ENCODE results near the gene MMEL1. TPM values are rescaled to one million over a fixed set of nuclear protein-coding genes. Genes with fewer than 3 reads are reported as not detected.

The MMEL1 gene
- polyA plus RNA-seq, 1 of the 3 experiments (the other 2 are of a cell fraction), result 0.16 TPM

- DNase-seq, result peak; percentile 18
- Histone ChIP-seq H4K20me1 (ENCODE audit: insufficient read depth) (no peaks in the 10 kb centered on the region), H3K4me3 (ENCODE audit: low read depth in 2 of 2, low read length in 1 of 2) (no peak overlapping the region), H3K9ac (no peak overlapping the region), H3K4me1 (ENCODE audit: control insufficient read depth in 1 of 2, insufficient read depth in 2 of 2, low read depth in 1 of 2, low read length in 1 of 2) (peaks cover 0 to 11% of the 10 kb centered on the region in 2 experiments; a peak in 2 of 4 replicates), H3F3A (replicated peaks; ENCODE audit: insufficient read depth) (no peaks in the 10 kb centered on the region), H3K27ac (ENCODE audit: low read depth in 2 of 2, low read length in 1 of 2) (no peak overlapping the region), H2AFZ (ENCODE audit: low read depth) (no peak overlapping the region), H3K9me3 (no peaks in the 10 kb centered on the region), H3K9me2 (no peaks in the 10 kb centered on the region), H3K27me3 (ENCODE audit: insufficient read depth) (no peaks in the 10 kb centered on the region), H3K79me2 (ENCODE audit: insufficient read depth) (no peaks in the 10 kb centered on the region), H3K36me3 (replicated peaks in 1 of 2; ENCODE audit: control insufficient read depth in 1 of 2, insufficient read depth in 2 of 2, low read length in 1 of 2) (no peaks in the 10 kb centered on the region), H3K4me2 (no peak overlapping the region)
- ChIA-PET CTCF (no interaction called here), POLR2A (no interaction called here)
- 83% methylated on average over 10 of the region's 31 CpGs for WGBS (ENCODE audit: low lambda C conversion rate)
- no peak for TF ChIP-seq YY1 (IDR thresholded peaks at IDR 0.05; ENCODE audit: low read depth)
Measured at GRCh38 chr1:2595812-2596529, 36.8 kb downstream of the MMEL1 start.

DNA sequence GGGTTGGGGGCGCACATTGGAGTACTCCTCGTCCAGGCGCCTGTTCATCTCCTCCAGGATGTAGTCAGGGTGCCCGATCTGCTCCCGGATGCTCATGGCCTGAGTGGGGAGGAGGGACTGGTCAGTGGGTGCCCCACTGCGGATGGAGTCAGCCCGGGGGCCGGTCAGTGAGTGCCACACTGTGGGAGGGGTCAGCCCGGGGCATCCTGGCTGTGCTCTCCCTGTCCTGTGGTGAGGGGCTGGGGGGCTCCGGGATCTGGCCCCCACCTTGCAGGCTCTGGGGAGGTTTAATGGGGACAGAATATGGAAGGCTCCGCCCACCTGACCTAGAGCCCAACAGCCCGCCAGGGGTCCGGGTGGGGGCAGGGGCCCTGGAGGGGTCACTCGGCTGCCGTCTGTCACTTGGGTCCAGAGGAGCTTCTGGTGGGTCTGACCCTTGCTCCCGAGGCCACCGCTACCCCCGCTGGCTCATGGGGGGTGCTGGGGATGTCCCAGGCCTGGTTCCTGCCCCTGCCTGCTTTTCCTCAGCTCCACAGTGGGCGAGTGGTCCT lies 37.5 kb downstream of the MMEL1 start:
- POLR2A ChIA-PET, result no interaction called here
- no peaks in the 10 kb centered on the region for H3K9me2 ChIP-seq
- H3F3A ChIP-seq (replicated peaks; ENCODE audit: insufficient read depth), result no peaks in the 10 kb centered on the region
- H3K79me2 ChIP-seq (ENCODE audit: insufficient read depth), result no peaks in the 10 kb centered on the region
- H3K4me3 ChIP-seq (ENCODE audit: low read depth in 2 of 2, low read length in 1 of 2), result no peak overlapping the region
- CTCF ChIA-PET, result no interaction called here
- WGBS (ENCODE audit: low lambda C conversion rate), result 48% methylated on average over 5 of the region's 19 CpGs
- TF ChIP-seq FOXM1 (IDR thresholded peaks at IDR 0.05; ENCODE audit: low read depth) (no peak), EZH2phosphoT487 (IDR thresholded peaks at IDR 0.05; ENCODE audit: borderline replicate concordance, low read depth) (no peak), RAD21 (IDR thresholded peaks at IDR 0.05; ENCODE audit: low read length) (no peak), SMC3 (IDR thresholded peaks at IDR 0.05; ENCODE audit: low read depth, low read length) (no peak), TCF12 (IDR thresholded peaks at IDR 0.05) (no peak), GABPA (IDR thresholded peaks at IDR 0.05; ENCODE audit: low read depth) (no peak), RCOR1 (IDR thresholded peaks at IDR 0.05; ENCODE audit: low read length) (no peak), MXI1 (IDR thresholded peaks at IDR 0.05; ENCODE audit: low read depth, low read length) (no peak), FOXJ3 (CRISPR knock-in tag; IDR thresholded peaks at IDR 0.05) (no peak), GATA2 (CRISPR knock-in tag; IDR thresholded peaks at IDR 0.05) (no peak), USF2 (IDR thresholded peaks at IDR 0.05; ENCODE audit: borderline replicate concordance, low read depth, low read length) (no peak), TAF1 (IDR thresholded peaks at IDR 0.05; ENCODE audit: borderline replicate concordance, low read depth, low read length) (no peak), FOSL2 (IDR thresholded peaks at IDR 0.05; ENCODE audit: borderline replicate concordance, low read depth) (no peak)
- TF ChIP-seq, protein P1, sequence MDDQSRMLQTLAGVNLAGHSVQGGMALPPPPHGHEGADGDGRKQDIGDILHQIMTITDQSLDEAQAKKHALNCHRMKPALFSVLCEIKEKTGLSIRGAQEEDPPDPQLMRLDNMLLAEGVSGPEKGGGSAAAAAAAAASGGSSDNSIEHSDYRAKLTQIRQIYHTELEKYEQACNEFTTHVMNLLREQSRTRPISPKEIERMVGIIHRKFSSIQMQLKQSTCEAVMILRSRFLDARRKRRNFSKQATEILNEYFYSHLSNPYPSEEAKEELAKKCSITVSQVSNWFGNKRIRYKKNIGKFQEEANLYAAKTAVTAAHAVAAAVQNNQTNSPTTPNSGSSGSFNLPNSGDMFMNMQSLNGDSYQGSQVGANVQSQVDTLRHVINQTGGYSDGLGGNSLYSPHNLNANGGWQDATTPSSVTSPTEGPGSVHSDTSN (IDR thresholded peaks at IDR 0.05), result no peak
- no peaks in the 10 kb centered on the region for H3K36me3 ChIP-seq (replicated peaks in 1 of 2; ENCODE audit: control insufficient read depth in 1 of 2, insufficient read depth in 2 of 2, low read length in 1 of 2)
- H2AFZ ChIP-seq (ENCODE audit: low read depth), result no peak overlapping the region
- peak; percentile 28 for DNase-seq
- no peak overlapping the region for H3K4me2 ChIP-seq
- H3K9me3 ChIP-seq, result no peaks in the 10 kb centered on the region
- H3K9ac ChIP-seq, result no peak overlapping the region
- H3K27ac ChIP-seq (ENCODE audit: low read depth in 2 of 2, low read length in 1 of 2), result no peak overlapping the region
- peaks cover 0 to 11% of the 10 kb centered on the region in 2 experiments; a peak in 2 of 4 replicates for H3K4me1 ChIP-seq (ENCODE audit: control insufficient read depth in 1 of 2, insufficient read depth in 2 of 2, low read depth in 1 of 2, low read length in 1 of 2)
- no peaks in the 10 kb centered on the region for H4K20me1 ChIP-seq (ENCODE audit: insufficient read depth)
- no peaks in the 10 kb centered on the region for H3K27me3 ChIP-seq (ENCODE audit: insufficient read depth)
